ENCODE measurements around the gene CSNK1G2.

DNA sequence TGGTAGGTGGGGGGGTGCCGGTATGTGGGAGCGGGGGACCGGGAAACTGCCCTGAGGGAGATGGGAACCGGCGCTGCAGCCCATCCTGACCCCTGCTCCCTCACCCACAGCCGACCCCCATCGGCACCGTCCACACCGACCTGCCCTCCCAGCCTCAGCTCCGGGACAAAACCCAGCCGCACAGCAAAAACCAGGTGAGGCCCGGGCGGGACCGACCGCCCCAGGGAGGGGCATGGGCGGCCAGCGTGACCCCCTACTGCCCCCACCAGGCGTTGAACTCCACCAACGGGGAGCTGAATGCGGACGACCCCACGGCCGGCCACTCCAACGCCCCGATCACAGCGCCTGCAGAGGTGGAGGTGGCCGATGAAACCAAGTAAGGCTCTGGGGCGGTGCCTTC lies 38.7 kb downstream of the CSNK1G2 start:
- TF ChIP-seq, protein P1, sequence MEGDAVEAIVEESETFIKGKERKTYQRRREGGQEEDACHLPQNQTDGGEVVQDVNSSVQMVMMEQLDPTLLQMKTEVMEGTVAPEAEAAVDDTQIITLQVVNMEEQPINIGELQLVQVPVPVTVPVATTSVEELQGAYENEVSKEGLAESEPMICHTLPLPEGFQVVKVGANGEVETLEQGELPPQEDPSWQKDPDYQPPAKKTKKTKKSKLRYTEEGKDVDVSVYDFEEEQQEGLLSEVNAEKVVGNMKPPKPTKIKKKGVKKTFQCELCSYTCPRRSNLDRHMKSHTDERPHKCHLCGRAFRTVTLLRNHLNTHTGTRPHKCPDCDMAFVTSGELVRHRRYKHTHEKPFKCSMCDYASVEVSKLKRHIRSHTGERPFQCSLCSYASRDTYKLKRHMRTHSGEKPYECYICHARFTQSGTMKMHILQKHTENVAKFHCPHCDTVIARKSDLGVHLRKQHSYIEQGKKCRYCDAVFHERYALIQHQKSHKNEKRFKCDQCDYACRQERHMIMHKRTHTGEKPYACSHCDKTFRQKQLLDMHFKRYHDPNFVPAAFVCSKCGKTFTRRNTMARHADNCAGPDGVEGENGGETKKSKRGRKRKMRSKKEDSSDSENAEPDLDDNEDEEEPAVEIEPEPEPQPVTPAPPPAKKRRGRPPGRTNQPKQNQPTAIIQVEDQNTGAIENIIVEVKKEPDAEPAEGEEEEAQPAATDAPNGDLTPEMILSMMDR (IDR thresholded peaks at IDR 0.05 in 4 of 5, conservative IDR thresholded peaks at IDR 0.05 in 1 of 5), result no peak
- TF ChIP-seq POLR2A (IDR thresholded peaks at IDR 0.05), result no peak

Data from gastrocnemius medialis (tissue), 4 donors.